SK-N-SH treated with all-trans-retinoic acid at 6 μM for 48 hours (cell line): ENCODE measurements around the gene DRAM1.

Source experiments
- ATAC-seq: fragments of 200-7000 bp; cut with Tn5 transposase; 3 replicates; pipeline ENCODE4 v1.9.1; 2020; ENCODE audit warnings: mild to moderate bottlenecking, moderate library complexity
- ARNTL ChIP-seq: fragments of 450-650 bp; formaldehyde crosslinking; IDR thresholded peaks from 2 replicates; pipeline ENCODE4 v1.5.0; 2020; ENCODE audit warnings: low read depth, mild to moderate bottlenecking, moderate library complexity, borderline replicate concordance
- BACH2 ChIP-seq: fragments of 250-450 bp; sonication (Bioruptor Pico); IDR thresholded peaks from 2 replicates; pipeline ENCODE4 v1.9.0; 2021; ENCODE audit warnings: mild to moderate bottlenecking, borderline replicate concordance
- CSDC2 ChIP-seq: fragments of 250-450 bp; sonication (Bioruptor Pico); IDR thresholded peaks from 2 replicates; pipeline ENCODE4 v1.5.0; 2020; ENCODE audit warnings: mild to moderate bottlenecking, moderate library complexity
- ESRRG ChIP-seq: fragments of 250-450 bp; sonication (Bioruptor Pico); IDR thresholded peaks from 2 replicates; pipeline ENCODE4 v1.6.1; 2021; ENCODE audit warnings: mild to moderate bottlenecking
- GLIS3 ChIP-seq: fragments of 250-450 bp; sonication (Bioruptor Pico); IDR thresholded peaks from 2 replicates; pipeline ENCODE4 v1.5.0; 2020; ENCODE audit warnings: mild to moderate bottlenecking, moderate library complexity
- ISL1 ChIP-seq: fragments of 250-450 bp; sonication (Bioruptor Pico); IDR thresholded peaks from 2 replicates; pipeline ENCODE4 v2.1.2; 2022; ENCODE audit warnings: mild to moderate bottlenecking, moderate library complexity
- OSR1 ChIP-seq: fragments of 250-450 bp; sonication (Bioruptor Pico); IDR thresholded peaks from 2 replicates; pipeline ENCODE4 v1.8.0; 2022; ENCODE audit warnings: moderate library complexity, mild to moderate bottlenecking, inconsistent platforms
- POU6F1 ChIP-seq: fragments of 250-450 bp; sonication (Bioruptor Pico); IDR thresholded peaks from 2 replicates; pipeline ENCODE4 v1.8.0; 2021; ENCODE audit warnings: low read depth, mild to moderate bottlenecking, moderate library complexity, borderline replicate concordance
- PPARA ChIP-seq: fragments of 250-450 bp; sonication (Bioruptor Pico); IDR thresholded peaks from 2 replicates; pipeline ENCODE4 v1.5.0; 2020; ENCODE audit warnings: mild to moderate bottlenecking, borderline replicate concordance
- RARB ChIP-seq: fragments of 250-450 bp; sonication (Bioruptor Pico); IDR thresholded peaks from 2 replicates; pipeline ENCODE4 v1.8.0; 2021; ENCODE audit warnings: mild to moderate bottlenecking, moderate library complexity
- SNAI2 ChIP-seq: fragments of 250-450 bp; sonication (Bioruptor Pico); IDR thresholded peaks from 2 replicates; pipeline ENCODE4 v1.5.0; 2020; ENCODE audit warnings: mild to moderate bottlenecking, moderate library complexity
- TCF4 ChIP-seq: fragments of 250-450 bp; sonication (Bioruptor Pico); IDR thresholded peaks from 2 replicates; pipeline ENCODE4 v1.8.0; 2021; ENCODE audit warnings: mild to moderate bottlenecking, moderate library complexity, borderline replicate concordance
- TOX ChIP-seq: fragments of 250-450 bp; sonication (Bioruptor Pico); IDR thresholded peaks from 2 replicates; pipeline ENCODE4 v1.8.0; 2021; ENCODE audit warnings: mild to moderate bottlenecking, moderate library complexity, borderline replicate concordance
- TSHZ2 ChIP-seq: fragments of 250-450 bp; sonication (Bioruptor Pico); IDR thresholded peaks from 2 replicates; pipeline ENCODE4 v1.5.0; 2020; ENCODE audit warnings: mild to moderate bottlenecking, moderate library complexity
- ZC3H10 ChIP-seq: fragments of 250-450 bp; sonication (Bioruptor Pico); IDR thresholded peaks from 2 replicates; pipeline ENCODE4 v1.5.1; 2021; ENCODE audit warnings: mild to moderate bottlenecking, moderate library complexity
- ZFP3 ChIP-seq: fragments of 250-450 bp; sonication (Bioruptor Pico); IDR thresholded peaks from 2 replicates; pipeline ENCODE4 v1.5.0; 2020; ENCODE audit warnings: mild to moderate bottlenecking, moderate library complexity
- ZFP30 ChIP-seq: fragments of 450-650 bp; formaldehyde crosslinking; IDR thresholded peaks from 2 replicates; pipeline ENCODE4 v1.5.0; 2022; ENCODE audit warnings: mild to moderate bottlenecking, moderate library complexity
- ZNF565 ChIP-seq: fragments of 450-650 bp; formaldehyde crosslinking; conservative IDR thresholded peaks from 2 replicates; pipeline ENCODE4 v1.5.0; 2020; ENCODE audit warnings: low read depth, mild to moderate bottlenecking, moderate library complexity
- ZNF70 ChIP-seq: fragments of 450-650 bp; formaldehyde crosslinking; IDR thresholded peaks from 2 replicates; pipeline ENCODE4 v1.5.0; 2020; ENCODE audit warnings: mild to moderate bottlenecking, moderate library complexity
- ZNF8 ChIP-seq: fragments of 450-650 bp; formaldehyde crosslinking; IDR thresholded peaks from 2 replicates; pipeline ENCODE4 v1.5.0; 2020; ENCODE audit warnings: mild to moderate bottlenecking, moderate library complexity
- TF ChIP-seq, protein P1 (sequence below): fragments of 250-450 bp; sonication (Bioruptor Pico); IDR thresholded peaks from 2 replicates; pipeline ENCODE4 v1.8.0; 2020; ENCODE audit warnings: mild to moderate bottlenecking, moderate library complexity, borderline replicate concordance
- TF ChIP-seq, protein P2 (sequence below): fragments of 250-450 bp; sonication (Bioruptor Pico); IDR thresholded peaks from 2 replicates; pipeline ENCODE4 v1.5.1; 2020; ENCODE audit warnings: low read depth, mild to moderate bottlenecking, moderate library complexity

DRAM1 gene

GRCh38 chr12:101878243-101878821 is 952 bp downstream of the DRAM1 start (continued):
- TF ChIP-seq ZNF70 (CRISPR knock-in tag) (no peak), OSR1 (CRISPR knock-in tag) (no peak), ZFP30 (no peak), ZC3H10 (no peak)

DNA sequence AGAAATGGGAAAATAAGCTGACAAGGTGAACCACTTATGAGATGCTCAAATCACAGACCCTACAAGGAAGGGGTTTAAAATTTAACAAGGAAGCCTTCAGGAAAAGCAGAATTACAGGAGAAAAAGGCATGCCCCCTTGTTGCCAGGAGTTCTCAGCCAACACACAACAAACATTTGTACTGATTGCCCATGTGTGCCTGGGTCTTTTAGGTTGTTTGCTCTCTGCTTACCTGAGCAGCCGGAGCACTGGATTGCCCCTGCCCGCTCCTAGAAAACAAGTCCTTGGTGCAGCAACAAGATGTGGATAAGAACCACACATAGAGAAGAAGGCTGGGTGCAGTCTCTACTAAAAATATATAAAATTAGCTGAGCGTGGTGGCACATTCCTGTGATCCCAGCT is 3.4 kb downstream of the DRAM1 start:
- ATAC-seq: no peak
- TF ChIP-seq ZNF8 (CRISPR knock-in tag) (no peak), PPARA (CRISPR knock-in tag) (no peak), BACH2 (CRISPR knock-in tag) (no peak), ESRRG (CRISPR knock-in tag) (no peak)

DNA sequence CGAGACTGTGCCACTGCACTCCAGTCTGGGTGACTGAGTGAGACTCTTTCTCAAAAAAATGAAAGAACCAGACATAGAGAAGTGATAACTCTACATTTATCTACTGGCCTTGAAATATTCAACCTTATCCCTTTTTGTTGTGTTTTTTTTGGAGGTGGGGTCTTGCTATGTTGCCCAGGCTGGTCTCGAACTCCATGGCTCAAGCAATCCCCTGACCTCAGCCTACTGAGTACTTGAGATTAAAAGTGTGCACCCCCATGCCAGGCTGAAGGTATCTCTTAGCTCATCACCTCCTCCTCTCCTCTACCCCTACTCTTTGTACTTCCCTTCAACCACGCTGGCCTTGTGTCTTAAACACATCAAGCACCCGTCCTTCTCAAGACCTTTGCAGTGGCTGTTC is 3.8 kb downstream of the DRAM1 start:
- TF ChIP-seq ZFP30 (no peak), TCF4 (no peak), GLIS3 (CRISPR knock-in tag) (no peak), TSHZ2 (CRISPR knock-in tag) (no peak), BACH2 (CRISPR knock-in tag) (no peak), OSR1 (CRISPR knock-in tag) (no peak), ZFP3 (CRISPR knock-in tag) (no peak), POU6F1 (CRISPR knock-in tag) (no peak), ZNF565 (CRISPR knock-in tag) (no peak), ARNTL (CRISPR knock-in tag) (no peak), RARB (CRISPR knock-in tag) (no peak), ZNF8 (CRISPR knock-in tag) (no peak), TOX (CRISPR knock-in tag) (no peak), SNAI2 (CRISPR knock-in tag) (no peak)
- TF ChIP-seq, protein P1, sequence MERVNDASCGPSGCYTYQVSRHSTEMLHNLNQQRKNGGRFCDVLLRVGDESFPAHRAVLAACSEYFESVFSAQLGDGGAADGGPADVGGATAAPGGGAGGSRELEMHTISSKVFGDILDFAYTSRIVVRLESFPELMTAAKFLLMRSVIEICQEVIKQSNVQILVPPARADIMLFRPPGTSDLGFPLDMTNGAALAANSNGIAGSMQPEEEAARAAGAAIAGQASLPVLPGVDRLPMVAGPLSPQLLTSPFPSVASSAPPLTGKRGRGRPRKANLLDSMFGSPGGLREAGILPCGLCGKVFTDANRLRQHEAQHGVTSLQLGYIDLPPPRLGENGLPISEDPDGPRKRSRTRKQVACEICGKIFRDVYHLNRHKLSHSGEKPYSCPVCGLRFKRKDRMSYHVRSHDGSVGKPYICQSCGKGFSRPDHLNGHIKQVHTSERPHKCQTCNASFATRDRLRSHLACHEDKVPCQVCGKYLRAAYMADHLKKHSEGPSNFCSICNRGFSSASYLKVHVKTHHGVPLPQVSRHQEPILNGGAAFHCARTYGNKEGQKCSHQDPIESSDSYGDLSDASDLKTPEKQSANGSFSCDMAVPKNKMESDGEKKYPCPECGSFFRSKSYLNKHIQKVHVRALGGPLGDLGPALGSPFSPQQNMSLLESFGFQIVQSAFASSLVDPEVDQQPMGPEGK (CRISPR knock-in tag): no peak
- TF ChIP-seq, protein P2, sequence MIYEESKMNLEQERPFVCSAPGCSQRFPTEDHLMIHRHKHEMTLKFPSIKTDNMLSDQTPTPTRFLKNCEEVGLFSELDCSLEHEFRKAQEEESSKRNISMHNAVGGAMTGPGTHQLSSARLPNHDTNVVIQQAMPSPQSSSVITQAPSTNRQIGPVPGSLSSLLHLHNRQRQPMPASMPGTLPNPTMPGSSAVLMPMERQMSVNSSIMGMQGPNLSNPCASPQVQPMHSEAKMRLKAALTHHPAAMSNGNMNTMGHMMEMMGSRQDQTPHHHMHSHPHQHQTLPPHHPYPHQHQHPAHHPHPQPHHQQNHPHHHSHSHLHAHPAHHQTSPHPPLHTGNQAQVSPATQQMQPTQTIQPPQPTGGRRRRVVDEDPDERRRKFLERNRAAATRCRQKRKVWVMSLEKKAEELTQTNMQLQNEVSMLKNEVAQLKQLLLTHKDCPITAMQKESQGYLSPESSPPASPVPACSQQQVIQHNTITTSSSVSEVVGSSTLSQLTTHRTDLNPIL: no peak
- TF ChIP-seq, all 23 proteins: peak for 0
- no peak for ATAC-seq

GRCh38 chr12:101884174-101884573 is 6.8 kb downstream of the DRAM1 start:
- no peak for ATAC-seq
- TF ChIP-seq TOX (CRISPR knock-in tag) (no peak), SNAI2 (CRISPR knock-in tag) (no peak), POU6F1 (CRISPR knock-in tag) (no peak), ZNF8 (CRISPR knock-in tag) (no peak), ISL1 (CRISPR knock-in tag) (no peak), RARB (CRISPR knock-in tag) (no peak), CSDC2 (CRISPR knock-in tag) (no peak), ZC3H10 (no peak), ZNF565 (CRISPR knock-in tag) (no peak), GLIS3 (CRISPR knock-in tag) (no peak), OSR1 (CRISPR knock-in tag) (no peak), ARNTL (CRISPR knock-in tag) (no peak), TCF4 (no peak), TSHZ2 (CRISPR knock-in tag) (no peak)
